Hepatocyte (in vitro differentiated cells): ENCODE results near the gene FLVCR1.

Experiments used
- EZH2 ChIP-seq: fragments of 200-600 bp; sonication (generic); IDR thresholded peaks from 2 replicates; pipeline ENCODE4 v1.6.1; 2016; ENCODE audit warnings: antibody characterized with exemption, mild to moderate bottlenecking, borderline replicate concordance
- EZH2phosphoT487 ChIP-seq: fragments of 200-600 bp; sonication (generic); IDR thresholded peaks from one replicate; pipeline ENCODE4 v1.6.1; 2018; ENCODE audit warnings: antibody characterized with exemption, mild to moderate bottlenecking, low read depth, moderate library complexity; ENCODE audit not compliant: unreplicated experiment, severe bottlenecking
- TF ChIP-seq, protein P1 (sequence below): fragments of 200-600 bp; sonication (generic); IDR thresholded peaks from 2 replicates; pipeline ENCODE4 v1.5.1; 2016; ENCODE audit warnings: antibody characterized with exemption, mild to moderate bottlenecking; ENCODE audit not compliant: poor library complexity

- TF ChIP-seq, protein P1, sequence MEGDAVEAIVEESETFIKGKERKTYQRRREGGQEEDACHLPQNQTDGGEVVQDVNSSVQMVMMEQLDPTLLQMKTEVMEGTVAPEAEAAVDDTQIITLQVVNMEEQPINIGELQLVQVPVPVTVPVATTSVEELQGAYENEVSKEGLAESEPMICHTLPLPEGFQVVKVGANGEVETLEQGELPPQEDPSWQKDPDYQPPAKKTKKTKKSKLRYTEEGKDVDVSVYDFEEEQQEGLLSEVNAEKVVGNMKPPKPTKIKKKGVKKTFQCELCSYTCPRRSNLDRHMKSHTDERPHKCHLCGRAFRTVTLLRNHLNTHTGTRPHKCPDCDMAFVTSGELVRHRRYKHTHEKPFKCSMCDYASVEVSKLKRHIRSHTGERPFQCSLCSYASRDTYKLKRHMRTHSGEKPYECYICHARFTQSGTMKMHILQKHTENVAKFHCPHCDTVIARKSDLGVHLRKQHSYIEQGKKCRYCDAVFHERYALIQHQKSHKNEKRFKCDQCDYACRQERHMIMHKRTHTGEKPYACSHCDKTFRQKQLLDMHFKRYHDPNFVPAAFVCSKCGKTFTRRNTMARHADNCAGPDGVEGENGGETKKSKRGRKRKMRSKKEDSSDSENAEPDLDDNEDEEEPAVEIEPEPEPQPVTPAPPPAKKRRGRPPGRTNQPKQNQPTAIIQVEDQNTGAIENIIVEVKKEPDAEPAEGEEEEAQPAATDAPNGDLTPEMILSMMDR = no peak
- TF ChIP-seq EZH2 (no peak), EZH2phosphoT487 (no peak)
Observed at GRCh38 chr1:212857992-212858460, at the start of gene FLVCR1.
